Lower leg skin (tissue), 4 donors: ENCODE results near the gene ZFP69B. TPM values are rescaled to one million over a fixed set of nuclear protein-coding genes. Genes with fewer than 3 reads are reported as not detected.
A peak's percentile ranks its signal among the peaks of the same experiment; 100 is the strongest.

ENCODE experiments used
- DNase-seq, 2 donors: peaks; one replicate each; pipeline ENCODE4 v3.0.0-alpha.2; 2019; ENCODE audit warnings: low spot score in 2 of 2
- H3K4me3 ChIP-seq: fragments of 200-600 bp; sonication (generic); 2 replicates; pipeline ENCODE4 v1.5.1; 2017; ENCODE audit warnings: mild to moderate bottlenecking, low read depth; ENCODE audit not compliant: poor library complexity, severe bottlenecking
- CTCF ChIP-seq, 3 donors: fragments of 450-650 bp; IDR thresholded peaks; one replicate each; pipeline ENCODE4 v1.5.1; 2016; ENCODE audit warnings: antibody characterized with exemption in 3 of 3, mild to moderate bottlenecking in 3 of 3, moderate library complexity in 2 of 3
- POLR2A ChIP-seq, 2 donors: fragments of 450-650 bp; IDR thresholded peaks; one replicate each; pipeline ENCODE4 v1.6.1; 2016 to 2017; ENCODE audit warnings: antibody characterized with exemption in 2 of 2, mild to moderate bottlenecking in 1 of 2, moderate library complexity in 1 of 2
- WGBS, 2 donors: methylation state at CpG; one replicate each; pipeline ENCODE4 v1.1.5; 2018; 5-methylcytosine and 5-hydroxymethylcytosine counted together
- intact Hi-C: fragments of 100-400 bp; cut with DNase I; formaldehyde crosslinking; loops from one replicate; pipeline ENCODE4 v1.15.0; 2023; ENCODE audit warnings: low total_unique reads
- total RNA-seq, 4 donors: library from RNA; depleted of rRNA; stranded (reverse); fragments of >200 nt; gene quantifications; one replicate each; pipeline ENCODE4 v1.1.0, GENCODE V29; 2016

Gene ZFP69B
- total RNA-seq, 4 donors from 2014 or later, result 0.52 to 0.81 (median 0.76) TPM; not detected in 1

GRCh38 chr1:40439247-40439646 lies 11.0 kb upstream of the ZFP69B start:
- no peak overlapping the region for H3K4me3 ChIP-seq
- no peak for DNase-seq
- no peak for TF ChIP-seq POLR2A (IDR thresholded peaks at IDR 0.05)
- TF ChIP-seq CTCF (IDR thresholded peaks at IDR 0.05), result no peak
- intact Hi-C loops, result no loop called here
- 77 to 88% methylated on average over 5 of the region's 5 CpGs for WGBS, 2 donors

GRCh38 chr1:40450495-40451237 lies 390 bp downstream of the ZFP69B start:
- intact Hi-C loops, result no loop called here

GRCh38 chr1:40451238-40451585 lies 936 bp downstream of the ZFP69B start:
- no peak overlapping the region for H3K4me3 ChIP-seq
- intact Hi-C loops, result no loop called here
- 89 to 94% methylated on average over 1 of the region's 1 CpG for WGBS, 2 donors
- DNase-seq, result no peak
- TF ChIP-seq CTCF (IDR thresholded peaks at IDR 0.05), result no peak
- TF ChIP-seq POLR2A (IDR thresholded peaks at IDR 0.05), result no peak

More at GRCh38 chr1:40450495-40451237, 390 bp downstream of the ZFP69B start:
- DNase-seq, result peak in 1 of 2 donors; percentile 83
- WGBS, 2 donors, result 23 to 28% methylated on average over 22 of the region's 22 CpGs
- peak overlapping the region; percentile 69 for H3K4me3 ChIP-seq
- no peak for TF ChIP-seq POLR2A (IDR thresholded peaks at IDR 0.05)
- TF ChIP-seq CTCF (IDR thresholded peaks at IDR 0.05), result no peak

GRCh38 chr1:40454873-40455272 lies 4.6 kb downstream of the ZFP69B start:
- no peak for DNase-seq
- intact Hi-C loops, result no loop called here
- TF ChIP-seq POLR2A (IDR thresholded peaks at IDR 0.05) (no peak), CTCF (IDR thresholded peaks at IDR 0.05) (no peak)
- no peak overlapping the region for H3K4me3 ChIP-seq
- WGBS, 2 donors, result 91 to 92% methylated on average over 1 of the region's 1 CpG

- H3K4me3 ChIP-seq, result no peak overlapping the region
- WGBS, 2 donors, result 94 to 96% methylated on average over 3 of the region's 3 CpGs
- no peak for DNase-seq
- TF ChIP-seq POLR2A (IDR thresholded peaks at IDR 0.05) (no peak), CTCF (IDR thresholded peaks at IDR 0.05) (no peak)
- intact Hi-C loops, result no loop called here
Measured at GRCh38 chr1:40462956-40463590, 12.8 kb downstream of the ZFP69B start.
